ENCODE data around the gene KRTAP21-3.
"Not testable (repeated sequence)": the region's sequence is repeated elsewhere in the genome, so short reads cannot be mapped to it uniquely, and the experiment has no call there.

The KRTAP21-3 gene, protein sequence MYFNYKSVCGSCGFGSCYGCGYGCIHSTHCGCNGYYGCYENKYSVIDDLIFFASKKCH

DNA sequence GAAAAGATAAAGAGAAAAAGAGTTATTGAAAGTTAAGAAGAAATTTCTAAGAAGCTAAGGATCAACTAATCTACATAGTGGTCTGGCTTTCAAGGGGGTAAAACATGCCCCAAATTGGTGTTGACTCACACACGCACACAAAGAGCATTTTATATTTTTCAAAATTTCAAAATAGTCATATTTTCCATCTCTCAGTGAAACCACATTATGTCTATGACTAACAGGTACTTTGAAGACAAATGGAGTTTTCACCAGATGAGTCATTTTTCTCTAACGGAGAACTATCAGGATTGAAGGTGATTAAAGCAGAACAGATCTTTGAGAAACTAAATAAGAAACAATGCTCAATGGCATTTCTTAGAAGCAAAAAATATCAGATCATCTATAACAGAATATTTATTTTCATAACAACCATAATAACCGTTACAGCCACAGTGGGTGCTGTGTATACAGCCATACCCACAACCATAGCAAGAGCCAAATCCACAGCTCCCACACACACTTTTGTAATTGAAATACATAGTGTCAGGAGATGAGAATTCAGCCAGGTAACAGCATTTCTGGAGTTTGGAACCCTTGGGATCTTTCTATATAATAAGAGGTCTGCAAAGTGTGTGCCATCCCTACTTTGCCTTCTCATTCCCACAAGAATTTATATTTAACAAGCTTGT lies at the start of gene KRTAP21-3:
Gene KRTAP21-3 (minus strand): TSS at position 539 of the 671 bp plus-strand sequence. CDS start 18 bp downstream, at position 521.
- peak in 1 of 2 donors; percentile 27 for DNase-seq

DNA sequence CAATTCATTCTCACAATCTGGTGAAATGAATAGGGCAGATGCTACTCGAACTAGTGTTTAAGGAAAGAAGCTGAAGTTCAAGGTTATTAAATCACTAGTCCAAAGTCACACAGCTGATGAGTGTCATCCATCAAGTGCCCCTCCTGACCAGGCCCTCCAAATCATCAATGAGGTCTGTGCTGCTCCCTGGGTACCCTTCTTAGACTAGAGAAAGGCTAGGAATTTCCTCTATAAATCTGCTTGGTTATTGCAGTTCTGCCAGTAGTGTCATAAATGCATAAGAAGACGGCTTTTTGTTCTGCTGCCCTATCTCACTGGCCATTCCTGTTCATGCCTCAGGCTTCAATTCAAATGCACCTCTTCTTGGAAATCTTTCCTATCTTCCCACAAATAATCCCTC lies 42.2 kb upstream of the KRTAP21-3 start:
- DNase-seq, result no peak

DNA sequence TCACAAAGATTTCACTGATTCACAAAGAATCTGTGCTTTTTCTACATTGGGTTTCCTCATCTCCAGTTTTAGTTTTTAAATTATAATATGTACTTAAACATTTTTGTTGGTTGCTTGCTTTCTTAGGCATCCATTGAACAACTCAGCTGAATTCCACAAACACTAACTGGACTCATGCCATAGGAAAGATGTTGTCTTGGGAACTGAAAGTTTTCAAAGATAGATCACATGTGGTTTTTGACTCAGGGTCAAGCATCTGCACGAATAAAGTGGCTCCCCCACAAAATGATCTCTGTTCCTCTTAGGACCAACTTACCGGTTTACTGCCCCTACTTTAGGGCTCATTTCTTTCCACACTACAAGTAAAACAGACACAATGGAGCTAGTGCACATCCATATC lies 39.7 kb upstream of the KRTAP21-3 start:
- no peak for DNase-seq

DNA sequence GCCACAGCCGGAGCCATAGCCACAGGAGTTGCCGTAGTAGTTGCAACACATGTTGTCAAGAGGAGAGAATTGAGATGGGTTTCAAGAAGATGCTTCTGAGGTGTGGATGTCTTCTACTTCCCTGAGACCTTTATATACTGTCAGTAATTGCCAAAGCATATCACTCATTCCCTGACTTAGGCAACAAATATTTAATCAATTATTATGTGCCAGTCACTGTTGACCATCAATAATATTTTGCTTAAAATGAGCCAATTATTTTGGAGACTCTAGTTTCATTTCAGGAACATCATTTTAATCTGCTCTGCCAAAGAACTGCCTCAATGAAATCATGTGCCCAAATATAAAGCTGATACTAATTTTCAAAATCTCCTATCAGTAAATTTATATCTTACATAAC lies 36.8 kb upstream of the KRTAP21-3 start, which contains the start of gene KRTAP21-1:
Gene KRTAP21-1 (minus strand): TSS at position 101 of the 400 bp plus-strand sequence. CDS start 50 bp downstream, at position 51.
- not testable (repeated sequence) for DNase-seq

DNA sequence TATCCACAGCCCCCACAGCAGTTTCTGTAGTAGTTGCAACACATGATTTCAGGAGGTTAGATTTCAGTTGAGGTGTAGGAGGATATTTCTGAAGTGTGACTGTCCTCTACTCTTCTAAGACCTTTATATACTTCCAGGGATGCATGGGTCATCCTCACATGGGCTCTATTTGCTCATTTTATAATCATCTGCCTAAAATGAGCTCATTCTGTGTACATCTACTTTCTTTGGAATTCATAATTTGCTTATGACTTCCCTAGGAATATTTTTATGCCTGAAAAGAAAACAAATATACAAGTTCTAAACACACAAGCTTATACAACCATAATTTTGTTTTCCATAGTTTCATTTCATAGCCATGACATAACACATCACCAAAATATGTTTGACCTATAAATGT lies 28.6 kb upstream of the KRTAP21-3 start, which contains the start of gene KRTAP21-2:
Gene KRTAP21-2 (minus strand): TSS at position 101 of the 400 bp plus-strand sequence. CDS start 57 bp downstream, at position 44.
- DNase-seq, result no peak

DNA sequence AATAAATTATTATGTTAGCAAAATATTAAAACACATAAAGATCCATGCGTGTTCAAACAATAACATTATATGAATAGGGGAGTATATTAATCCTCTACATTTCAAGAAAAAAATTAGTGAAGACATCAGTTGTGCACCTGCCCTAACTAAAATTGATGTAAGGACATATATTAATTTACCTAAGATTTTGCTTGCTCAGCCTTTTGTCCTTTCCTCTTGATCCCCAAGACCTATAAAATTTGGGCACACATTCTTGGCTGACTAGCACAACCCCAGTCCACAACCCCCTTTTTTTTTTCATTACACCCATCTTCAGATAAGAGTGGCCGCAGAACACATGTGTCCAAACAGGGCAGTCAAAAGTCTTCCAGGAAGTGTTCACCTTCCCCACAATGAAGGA lies 21.9 kb upstream of the KRTAP21-3 start:
- no peak for DNase-seq

DNA sequence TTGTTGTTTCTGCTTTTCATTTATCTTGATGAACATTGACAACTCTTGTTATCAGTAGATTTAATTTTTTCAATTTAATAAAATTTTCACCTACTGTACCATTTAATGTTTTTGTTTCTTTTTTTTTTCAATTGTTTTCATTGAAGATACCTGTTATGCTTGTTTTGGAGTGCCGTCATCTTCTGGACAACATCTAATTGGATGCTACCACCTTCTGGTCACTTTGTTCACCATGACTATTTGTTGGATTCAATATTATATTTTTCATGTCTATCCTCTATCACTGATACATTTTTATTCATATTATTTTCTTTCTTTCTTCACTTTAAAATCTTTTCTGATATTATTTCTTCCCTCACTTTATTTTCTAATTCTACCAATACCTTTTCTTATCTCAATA lies 14.4 kb upstream of the KRTAP21-3 start:
- DNase-seq, result no peak

DNA sequence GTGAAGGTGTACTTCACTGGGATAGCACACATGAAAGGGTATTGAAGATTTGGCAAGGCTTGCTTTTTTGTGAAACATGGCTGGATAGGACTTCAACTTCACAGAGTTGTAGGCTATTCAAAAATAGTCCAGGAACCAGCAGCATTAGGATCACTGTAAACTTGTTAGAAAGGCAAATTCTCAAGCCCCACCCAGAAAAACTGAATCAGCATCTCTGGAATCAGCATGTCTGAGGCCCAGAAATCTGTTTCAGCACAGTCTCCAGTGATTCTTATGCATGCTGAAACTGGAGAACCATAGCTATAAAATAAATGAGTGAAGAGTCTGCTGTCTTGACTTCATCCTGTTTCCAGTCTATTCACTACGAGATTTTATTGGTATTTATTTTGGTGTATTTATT lies 8.1 kb upstream of the KRTAP21-3 start:
- no peak for DNase-seq

DNA sequence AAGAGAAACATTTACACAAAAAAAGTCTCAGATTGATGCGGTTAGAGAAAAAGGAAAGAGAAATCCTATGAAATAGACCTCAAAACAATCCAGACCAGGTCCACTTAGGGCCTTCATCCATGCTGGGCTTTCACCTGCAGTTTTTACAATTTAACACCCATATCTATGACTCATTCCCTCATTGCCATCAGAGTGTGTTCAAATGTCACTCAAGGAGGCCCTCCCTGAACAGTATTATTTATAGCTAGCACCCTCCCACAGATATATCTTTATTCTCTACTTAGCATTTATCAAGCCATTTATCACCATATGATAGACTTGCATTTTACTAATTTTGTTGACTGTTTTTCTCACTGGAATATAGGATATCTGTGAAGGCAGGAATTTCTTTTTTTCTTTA lies 824 bp upstream of the KRTAP21-3 start:
- no peak for DNase-seq

DNA sequence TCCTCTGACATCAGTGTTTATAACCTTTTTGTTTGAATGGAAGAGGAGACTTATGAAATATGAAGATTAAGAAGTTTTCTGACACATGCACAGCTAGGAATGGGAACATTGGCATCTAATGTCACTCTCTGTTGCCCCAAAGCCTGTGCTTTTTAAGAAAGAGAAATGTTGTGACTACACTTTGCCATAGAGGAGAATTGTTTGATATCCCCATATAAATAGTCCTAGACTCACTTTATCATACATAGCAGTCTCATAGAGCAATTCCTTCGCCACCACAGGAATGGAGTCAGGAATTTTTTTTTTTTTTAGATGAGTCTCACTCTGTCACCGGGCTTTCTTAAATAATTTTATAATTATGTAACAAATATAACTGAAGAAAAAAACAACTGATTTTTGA lies 1.5 kb downstream of the KRTAP21-3 start:
- DNase-seq, result no peak

DNA sequence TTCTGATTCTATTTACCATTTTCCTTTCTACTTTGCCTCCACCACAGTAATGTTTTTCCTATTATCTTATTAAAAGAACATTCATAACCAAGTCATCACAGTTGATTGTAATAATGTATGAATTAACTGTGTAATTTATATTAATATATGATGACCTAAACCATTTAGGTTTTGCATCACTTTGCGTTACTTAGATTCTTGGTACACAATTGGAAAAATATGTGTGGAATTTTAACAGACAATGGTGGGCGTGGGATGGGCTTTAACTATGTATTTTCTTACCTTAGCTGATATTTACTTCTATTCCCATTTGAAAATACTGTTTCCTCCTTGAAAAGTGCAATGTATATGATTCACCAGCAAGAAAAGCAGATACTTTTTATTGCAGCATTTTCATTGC lies 3.6 kb downstream of the KRTAP21-3 start:
- DNase-seq, result no peak

DNA sequence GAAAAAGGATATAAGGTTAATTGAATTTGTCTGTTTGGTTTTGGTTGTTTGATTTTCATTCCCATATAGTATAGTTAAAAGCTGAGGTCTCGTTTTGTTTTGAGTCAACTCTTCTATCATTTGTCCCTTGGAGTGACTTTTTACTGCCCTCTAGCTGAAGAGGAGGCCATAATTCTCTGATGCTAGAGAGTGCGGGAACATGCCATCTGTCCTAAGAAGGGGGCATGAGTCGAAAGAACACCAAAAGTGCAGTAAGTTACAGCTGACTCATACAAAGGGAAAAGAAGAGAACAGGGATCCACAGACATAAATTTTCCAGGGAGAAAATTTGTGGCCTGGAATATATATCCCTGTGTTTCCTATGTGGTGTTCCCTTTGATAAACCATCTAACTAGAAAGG lies 4.1 kb downstream of the KRTAP21-3 start:
- no peak for DNase-seq

DNA sequence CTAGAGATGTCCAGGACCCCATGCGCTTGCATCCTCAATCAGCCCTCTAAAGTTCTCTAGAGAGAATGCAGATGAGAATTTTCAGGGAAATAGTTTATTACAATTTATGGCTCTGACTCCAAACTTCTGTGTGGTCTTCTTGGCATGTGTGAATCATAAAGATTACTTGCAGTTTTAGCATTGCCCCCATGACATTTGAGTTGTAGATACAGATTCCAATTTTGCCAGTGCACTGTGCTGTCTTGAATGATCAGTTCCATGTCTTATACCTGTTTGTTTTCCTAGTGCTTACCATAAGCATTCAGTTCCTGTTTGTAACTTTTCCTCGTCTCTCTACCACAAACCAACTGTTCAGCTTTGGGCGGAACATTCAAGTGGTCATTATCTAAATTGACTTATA lies 4.8 kb downstream of the KRTAP21-3 start:
- no peak for DNase-seq

DNA sequence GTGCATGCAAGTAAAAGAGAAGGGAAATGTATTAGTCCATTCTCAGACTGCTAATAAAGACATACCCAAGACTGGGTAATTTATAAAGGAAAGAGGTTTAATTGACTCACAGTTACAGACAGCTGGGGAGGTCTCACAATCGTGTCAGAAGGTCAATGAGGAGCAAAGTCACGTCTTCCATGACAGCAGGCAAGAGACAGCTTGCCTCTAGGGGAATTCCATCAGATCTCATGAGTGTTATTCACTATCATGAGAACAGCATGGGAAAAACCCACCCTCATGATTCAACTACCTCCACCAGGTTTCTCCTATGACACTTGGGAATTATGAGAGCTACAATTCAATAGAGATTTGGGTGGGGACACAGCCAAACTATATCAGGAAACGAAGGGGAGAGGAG lies 8.1 kb downstream of the KRTAP21-3 start:
- peak in 1 of 2 donors; percentile 48 for DNase-seq

DNA sequence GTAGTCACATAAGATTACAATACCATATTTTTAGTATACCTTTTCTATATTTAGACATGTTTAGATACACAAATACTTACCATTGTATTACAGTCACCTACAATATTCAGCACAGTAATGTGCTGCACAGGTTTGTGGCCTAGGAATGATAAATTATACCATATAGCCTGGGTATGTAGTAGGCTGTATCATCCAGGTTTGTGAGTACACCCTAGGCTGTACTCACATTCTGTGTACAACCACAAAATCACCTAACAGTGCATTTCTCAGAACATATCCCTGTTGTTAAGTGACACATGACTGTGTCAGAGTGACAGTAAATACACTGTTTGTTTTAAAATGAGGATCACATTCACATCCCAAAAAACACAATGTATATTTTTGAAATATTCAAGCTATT lies 11.2 kb downstream of the KRTAP21-3 start:
- no peak for DNase-seq

DNA sequence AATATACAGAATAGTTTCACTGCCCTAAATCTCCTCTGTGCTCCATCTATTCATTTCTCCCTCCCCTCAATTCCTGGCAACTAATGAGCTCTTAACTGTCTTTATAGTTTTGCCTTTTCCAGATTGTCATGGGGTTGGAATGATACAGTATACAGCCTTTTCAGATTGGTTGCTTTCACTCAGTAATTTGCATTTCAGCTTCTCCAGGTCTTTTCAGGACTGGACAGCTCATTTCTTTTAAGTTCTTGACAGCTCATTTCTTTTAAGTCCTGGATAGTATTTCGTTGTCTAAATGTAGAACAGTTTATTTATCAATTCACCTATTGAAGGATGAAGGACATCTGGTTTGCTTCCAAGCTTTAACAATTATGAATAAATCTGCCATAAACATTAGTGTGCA lies 22.6 kb downstream of the KRTAP21-3 start:
- no peak for DNase-seq

DNA sequence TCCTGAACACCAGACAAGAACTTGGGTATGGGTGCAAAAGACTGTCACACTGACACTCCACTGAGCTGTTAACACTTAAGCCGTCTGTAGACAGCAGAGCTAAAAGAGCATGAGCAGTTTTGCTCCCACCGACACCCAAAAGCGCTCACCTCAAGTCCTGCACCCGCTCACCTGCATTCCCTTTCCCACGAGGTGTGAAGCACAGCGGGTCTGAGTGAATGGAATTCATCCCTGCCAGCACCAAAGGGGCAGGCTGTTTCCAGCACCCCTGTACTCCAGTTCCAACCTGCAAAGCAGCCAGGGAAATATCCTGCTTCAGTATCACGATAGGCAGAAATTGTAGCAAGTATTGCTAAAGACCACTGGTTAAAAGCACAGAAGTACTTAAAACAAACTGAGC lies 28.8 kb downstream of the KRTAP21-3 start:
- DNase-seq, result no peak

DNA sequence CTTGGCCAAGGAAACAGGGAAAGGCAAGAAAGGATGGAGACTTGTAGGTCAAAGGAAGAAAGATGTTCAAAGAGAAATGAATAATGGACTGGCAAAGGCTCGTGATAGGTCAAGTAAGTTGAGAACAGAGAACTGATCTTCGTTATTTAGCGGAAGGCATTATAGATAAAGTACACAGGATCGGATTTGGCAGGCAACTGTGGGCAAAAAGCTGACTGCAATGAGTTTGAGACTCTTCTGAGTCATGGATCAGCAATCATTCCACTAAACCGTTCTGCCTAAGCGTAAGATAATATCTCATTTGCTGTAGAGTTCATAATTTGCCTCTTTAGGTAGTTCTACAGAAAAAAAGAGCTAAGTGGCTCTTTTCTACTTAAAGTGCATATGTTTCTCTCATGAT lies 34.1 kb downstream of the KRTAP21-3 start:
- DNase-seq, result no peak

DNA sequence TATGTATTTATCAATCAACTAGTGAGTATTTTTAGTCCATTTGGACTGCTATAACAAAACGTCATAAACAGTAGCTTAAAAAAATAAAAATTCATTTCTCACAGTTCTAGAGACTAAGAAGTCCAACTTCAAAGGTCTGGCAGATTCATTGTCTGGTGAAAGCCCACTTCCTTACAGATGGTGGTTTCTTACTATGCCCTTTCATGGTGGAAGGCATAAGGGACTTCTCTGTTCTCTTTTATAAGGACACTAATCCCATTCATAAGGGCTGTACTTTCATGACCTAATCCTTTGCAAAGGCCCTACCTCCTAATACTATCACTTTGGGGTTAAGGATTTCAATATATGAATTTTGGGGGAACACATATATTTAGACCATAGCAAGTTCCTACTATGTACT lies 38.0 kb downstream of the KRTAP21-3 start:
- DNase-seq, result no peak

DNA sequence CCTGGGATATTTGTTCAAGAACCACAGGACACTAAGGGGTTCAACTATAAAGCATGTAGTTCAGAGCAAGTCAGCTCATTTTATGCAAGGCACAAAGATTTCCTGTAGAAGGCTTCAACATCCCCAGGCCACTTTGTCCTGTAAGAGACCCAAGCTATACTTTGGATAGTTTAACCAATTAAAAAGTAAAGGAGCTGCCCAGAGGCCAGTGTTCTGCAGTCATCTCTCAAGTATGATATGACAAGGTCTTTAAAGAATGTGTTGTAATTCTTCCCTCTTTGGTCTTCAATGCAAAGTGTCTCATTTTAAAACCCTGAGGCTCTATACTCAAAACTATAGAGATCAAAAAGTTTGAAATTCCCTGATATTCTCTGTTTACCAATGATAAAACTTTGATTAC lies 41.8 kb downstream of the KRTAP21-3 start:
- DNase-seq, result no peak

DNA sequence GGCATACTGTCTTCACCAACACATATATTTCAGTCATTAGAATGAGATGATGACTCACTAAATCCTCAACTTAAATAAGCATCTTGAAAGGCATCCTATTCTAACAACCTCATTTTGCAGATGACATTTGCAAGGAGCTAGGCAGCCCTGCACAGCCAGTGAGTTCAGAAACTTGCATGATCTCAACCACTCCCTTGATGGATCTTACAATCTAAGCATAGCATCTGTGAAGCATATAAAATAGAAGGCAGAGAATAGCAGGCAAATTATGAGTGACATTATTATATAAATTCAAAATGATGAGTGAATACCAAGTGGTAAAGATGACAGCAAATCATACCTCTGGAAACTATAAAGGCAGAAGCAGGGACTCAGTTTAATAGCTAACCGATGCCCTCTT lies 44.3 kb downstream of the KRTAP21-3 start:
- DNase-seq, result no peak

DNA sequence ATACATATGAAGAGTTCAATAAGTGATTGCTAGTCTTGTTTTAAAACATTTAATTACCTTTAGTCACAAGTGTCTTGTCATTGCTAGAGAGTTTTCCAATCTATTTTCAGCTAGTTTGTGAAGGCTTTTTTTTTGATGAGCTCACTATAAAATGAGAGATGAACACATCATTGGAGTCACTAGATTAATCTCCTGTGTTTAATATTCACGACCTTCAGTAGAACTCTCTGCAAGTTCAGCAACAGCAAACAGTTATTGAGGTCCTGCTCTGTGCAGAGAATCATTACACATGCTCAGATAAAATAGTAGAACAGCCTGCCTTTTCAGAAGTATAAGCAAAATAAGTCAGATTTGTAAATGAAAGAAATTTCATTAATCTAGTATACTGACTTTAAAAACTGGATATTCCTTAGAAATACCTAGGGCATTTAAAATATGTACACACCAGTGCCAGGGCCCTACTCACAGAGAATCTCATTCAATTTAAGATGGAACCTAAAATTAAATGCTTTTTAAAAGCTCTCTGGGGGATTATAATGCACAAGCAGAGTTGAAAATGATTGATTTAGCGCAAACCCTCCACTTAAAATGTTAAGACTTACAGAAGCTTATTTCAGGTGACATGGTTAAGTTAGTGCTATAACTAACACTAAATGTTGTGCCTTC lies 45.5 kb downstream of the KRTAP21-3 start:
- DNase-seq, result no peak

DNA sequence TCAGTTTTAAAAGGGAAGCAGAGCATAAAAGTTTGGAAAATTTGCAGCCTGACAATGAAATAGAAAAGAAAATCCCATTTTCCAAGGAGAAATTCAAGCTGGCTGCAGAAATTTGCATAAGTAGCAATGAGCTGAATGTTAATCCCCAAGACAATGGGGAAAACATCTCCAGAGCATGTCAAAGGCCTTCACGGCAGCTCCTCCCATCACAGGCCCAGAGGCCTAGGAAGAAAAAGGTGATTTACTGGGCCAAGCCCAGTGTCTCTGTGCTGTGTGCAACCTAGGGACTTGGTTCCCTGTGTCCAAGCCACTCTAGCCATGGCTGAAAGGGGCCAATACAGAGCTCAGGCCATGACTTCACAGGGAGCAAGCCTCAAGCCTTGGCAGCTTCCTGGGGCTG lies 49.8 kb downstream of the KRTAP21-3 start:
- DNase-seq, result no peak

All from stimulated activated CD4-positive, alpha-beta T cell treated with anti-CD3 and anti-CD28 coated beads, Interleukin-2, amount 100 ng/mL, for 24 hours (primary cell).